NCI-H1048 (cell line): ENCODE measurements around the gene PPM1N.

Experiments used
- DNase-seq: peaks from one replicate; lab custom pipeline; 2025; lab: John Stamatoyannopoulos, UW

The PPM1N gene

GRCh38 chr19:45498411-45499195 is at the start of gene PPM1N:
PPM1N (plus strand) TSS chr19:45498443; CDS start chr19:45498473, 30 bp downstream.
- DNase-seq = no peak

GRCh38 chr19:45448887-45449299 is 49.4 kb upstream of the PPM1N start:
- DNase-seq = no peak

- no peak for DNase-seq
Observed at GRCh38 chr19:45450012-45450333, 48.3 kb upstream of the PPM1N start.

- no peak for DNase-seq
Observed at GRCh38 chr19:45451131-45451849, 47.0 kb upstream of the PPM1N start.

- no peak for DNase-seq
Observed at GRCh38 chr19:45451850-45452387, 46.3 kb upstream of the PPM1N start.

GRCh38 chr19:45455707-45456499 is 42.3 kb upstream of the PPM1N start:
- DNase-seq = no peak

GRCh38 chr19:45456500-45456815 is 41.8 kb upstream of the PPM1N start:
- DNase-seq = no peak

- no peak for DNase-seq
Observed at GRCh38 chr19:45457776-45458175, 40.5 kb upstream of the PPM1N start.

GRCh38 chr19:45460807-45461347 is 37.4 kb upstream of the PPM1N start:
- no peak for DNase-seq

GRCh38 chr19:45462174-45462573 is 36.1 kb upstream of the PPM1N start:
- DNase-seq = no peak

GRCh38 chr19:45463241-45463640 is 35.0 kb upstream of the PPM1N start:
- DNase-seq = no peak

- no peak for DNase-seq
Observed at GRCh38 chr19:45464274-45464673, 34.0 kb upstream of the PPM1N start.

- no peak for DNase-seq
Observed at GRCh38 chr19:45464852-45465441, 33.3 kb upstream of the PPM1N start.

- DNase-seq = no peak
Observed at GRCh38 chr19:45467115-45467455, 31.2 kb upstream of the PPM1N start.

- DNase-seq = peak; percentile 82
Observed at GRCh38 chr19:45467456-45468158, 30.6 kb upstream of the PPM1N start, which contains the start of gene FOSB. FOSB (plus strand) TSS chr19:45467996; CDS start chr19:45468587, 591 bp downstream.

GRCh38 chr19:45468159-45468651 is 30.0 kb upstream of the PPM1N start:
- no peak for DNase-seq

- DNase-seq = no peak
Observed at GRCh38 chr19:45468803-45469131, 29.5 kb upstream of the PPM1N start.

- DNase-seq = peak; percentile 90
Observed at GRCh38 chr19:45469132-45469944, 28.9 kb upstream of the PPM1N start.

GRCh38 chr19:45469945-45470761 is 28.1 kb upstream of the PPM1N start:
- no peak for DNase-seq

GRCh38 chr19:45470762-45471081 is 27.5 kb upstream of the PPM1N start:
- DNase-seq = no peak
